Calu3 (cell line): ENCODE results near the gene RELCH. TPM values are rescaled to one million over a fixed set of nuclear protein-coding genes. Genes with fewer than 3 reads are reported as not detected.

Experiments used
- BruUV-seq: library from RNA; stranded (reverse); fragments of 400-500 nt; replicated peaks from 2 replicates; lab custom pipeline; 2021; lab: Mats Ljungman, UMichigan
- CTCF ChIA-PET: fragments of 300-600 bp; sonication (Branson Sonifier 250); formaldehyde crosslinking; loops from one replicate; lab custom pipeline; 2022; ENCODE audit warnings: antibody characterized with exemption; lab: Charles Lee
- DNase-seq: peaks from one replicate; pipeline ENCODE4 v3.0.0; 2022
- H3K27ac Mint-ChIP-seq: one replicate; pipeline ENCODE4 v1.8.0; 2022; ENCODE audit warnings: mixed read lengths; ENCODE audit not compliant: unreplicated experiment
- H3K27me3 Mint-ChIP-seq: one replicate; pipeline ENCODE4 v1.8.0; 2022; ENCODE audit warnings: mixed read lengths; ENCODE audit not compliant: unreplicated experiment
- H3K36me3 Mint-ChIP-seq: one replicate; pipeline ENCODE4 v1.8.0; 2022; ENCODE audit warnings: mild to moderate bottlenecking, moderate library complexity, mixed read lengths; ENCODE audit not compliant: insufficient read depth, unreplicated experiment
- H3K4me1 Mint-ChIP-seq: one replicate; pipeline ENCODE4 v1.8.0; 2022; ENCODE audit warnings: mild to moderate bottlenecking, low read depth, mixed read lengths; ENCODE audit not compliant: unreplicated experiment
- H3K4me3 Mint-ChIP-seq: one replicate; pipeline ENCODE4 v1.8.0; 2022; ENCODE audit warnings: mild to moderate bottlenecking, low read depth, moderate library complexity, mixed read lengths; ENCODE audit not compliant: unreplicated experiment
- H3K9me3 Mint-ChIP-seq: one replicate; pipeline ENCODE4 v1.8.0; 2022; ENCODE audit warnings: low read depth, mixed read lengths; ENCODE audit not compliant: unreplicated experiment
- intact Hi-C: fragments of 100-400 bp; cut with micrococcal nuclease; formaldehyde crosslinking; loops from one replicate; pipeline ENCODE4 v1.10.0; 2022; ENCODE audit not compliant: unreplicated experiment
- total RNA-seq: library from RNA; stranded (reverse); gene quantifications from 2 replicates; pipeline ENCODE4 v1.2.3, GENCODE V29; 2022
- TF ChIP-seq, protein P1 (sequence below): fragments of 200-600 bp; IDR thresholded peaks from one replicate; pipeline ENCODE4 v1.8.0; 2022; ENCODE audit warnings: antibody characterized with exemption; ENCODE audit not compliant: unreplicated experiment

The RELCH gene
- total RNA-seq, 1 experiment from 2014 or later: 54.5 TPM

GRCh38 chr18:62214790-62215189, 27.7 kb downstream of the RELCH start:
- no peak overlapping the region for H3K27ac Mint-ChIP-seq
- peaks cover 23% of the 10 kb centered on the region for H3K4me1 Mint-ChIP-seq
- no peak overlapping the region for H3K4me3 Mint-ChIP-seq
- TF ChIP-seq, protein P1, sequence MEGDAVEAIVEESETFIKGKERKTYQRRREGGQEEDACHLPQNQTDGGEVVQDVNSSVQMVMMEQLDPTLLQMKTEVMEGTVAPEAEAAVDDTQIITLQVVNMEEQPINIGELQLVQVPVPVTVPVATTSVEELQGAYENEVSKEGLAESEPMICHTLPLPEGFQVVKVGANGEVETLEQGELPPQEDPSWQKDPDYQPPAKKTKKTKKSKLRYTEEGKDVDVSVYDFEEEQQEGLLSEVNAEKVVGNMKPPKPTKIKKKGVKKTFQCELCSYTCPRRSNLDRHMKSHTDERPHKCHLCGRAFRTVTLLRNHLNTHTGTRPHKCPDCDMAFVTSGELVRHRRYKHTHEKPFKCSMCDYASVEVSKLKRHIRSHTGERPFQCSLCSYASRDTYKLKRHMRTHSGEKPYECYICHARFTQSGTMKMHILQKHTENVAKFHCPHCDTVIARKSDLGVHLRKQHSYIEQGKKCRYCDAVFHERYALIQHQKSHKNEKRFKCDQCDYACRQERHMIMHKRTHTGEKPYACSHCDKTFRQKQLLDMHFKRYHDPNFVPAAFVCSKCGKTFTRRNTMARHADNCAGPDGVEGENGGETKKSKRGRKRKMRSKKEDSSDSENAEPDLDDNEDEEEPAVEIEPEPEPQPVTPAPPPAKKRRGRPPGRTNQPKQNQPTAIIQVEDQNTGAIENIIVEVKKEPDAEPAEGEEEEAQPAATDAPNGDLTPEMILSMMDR: no peak
- H3K36me3 Mint-ChIP-seq: peaks cover 10% of the 10 kb centered on the region
- H3K9me3 Mint-ChIP-seq: peaks cover 4% of the 10 kb centered on the region
- no TSS peak for BruUV-seq
- DNase-seq: no peak
- no peaks in the 10 kb centered on the region for H3K27me3 Mint-ChIP-seq
- CTCF ChIA-PET: no interaction called here
- intact Hi-C loops: no loop called here

DNA sequence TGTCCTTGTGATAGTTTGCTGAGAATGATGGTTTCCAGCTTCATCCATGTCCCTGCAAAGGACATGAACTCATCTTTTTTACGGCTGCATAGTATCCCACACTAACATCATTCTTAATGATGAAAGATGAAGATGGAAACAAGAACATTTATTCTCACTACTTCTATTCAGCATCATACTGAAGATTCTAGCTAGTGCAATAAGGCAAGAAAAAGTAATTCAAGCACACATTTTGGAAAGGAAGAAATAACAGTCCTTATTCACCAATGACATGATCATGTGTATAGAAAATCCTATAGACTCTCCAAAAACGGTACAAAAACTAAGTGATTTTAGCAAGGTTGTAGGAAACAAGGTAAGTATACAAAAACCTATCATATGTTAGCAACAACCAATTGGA, 37.2 kb downstream of the RELCH start:
- no TSS peak for BruUV-seq
- TF ChIP-seq, protein P1: no peak
- intact Hi-C loops: no loop called here
- Mint-ChIP-seq H3K27ac (no peak overlapping the region), H3K27me3 (no peaks in the 10 kb centered on the region), H3K36me3 (peaks cover 14% of the 10 kb centered on the region), H3K4me1 (no peaks in the 10 kb centered on the region), H3K9me3 (peaks cover 2% of the 10 kb centered on the region), H3K4me3 (no peak overlapping the region)
- CTCF ChIA-PET: no interaction called here
- no peak for DNase-seq

GRCh38 chr18:62226047-62226446, 39.0 kb downstream of the RELCH start:
- H3K4me1 Mint-ChIP-seq: no peaks in the 10 kb centered on the region
- H3K27ac Mint-ChIP-seq: no peak overlapping the region
- CTCF ChIA-PET: no interaction called here
- no peak for DNase-seq
- no TSS peak for BruUV-seq
- H3K36me3 Mint-ChIP-seq: peaks cover 14% of the 10 kb centered on the region
- H3K27me3 Mint-ChIP-seq: no peaks in the 10 kb centered on the region
- intact Hi-C loops: no loop called here
- no peak overlapping the region for H3K4me3 Mint-ChIP-seq
- H3K9me3 Mint-ChIP-seq: peaks cover 2% of the 10 kb centered on the region
- TF ChIP-seq, protein P1: no peak

DNA sequence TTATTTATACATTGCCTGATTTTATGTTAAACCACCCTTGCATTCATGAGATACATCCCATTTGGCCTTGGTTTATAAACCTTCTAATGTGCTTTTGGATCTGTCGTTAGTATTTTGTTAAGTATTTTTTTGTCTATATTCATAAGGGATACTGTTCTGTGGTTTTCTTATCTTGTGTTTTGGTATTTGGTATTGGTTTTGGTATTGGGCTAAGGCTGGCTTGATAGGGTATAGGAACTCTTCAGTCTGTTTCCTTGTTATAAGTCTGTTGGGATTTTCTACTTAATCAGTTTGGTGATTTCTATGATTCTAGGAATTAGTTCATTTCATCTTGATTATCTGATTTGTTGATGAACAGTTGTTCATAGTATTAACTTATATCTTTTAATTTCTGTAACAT, 49.2 kb downstream of the RELCH start:
- no peaks in the 10 kb centered on the region for H3K9me3 Mint-ChIP-seq
- TF ChIP-seq, protein P1: no peak
- BruUV-seq: no TSS peak
- H3K4me1 Mint-ChIP-seq: peaks cover 9% of the 10 kb centered on the region
- intact Hi-C loops: no loop called here
- H3K4me3 Mint-ChIP-seq: no peak overlapping the region
- no peak overlapping the region for H3K27ac Mint-ChIP-seq
- CTCF ChIA-PET: no interaction called here
- H3K36me3 Mint-ChIP-seq: peaks cover 11% of the 10 kb centered on the region
- no peak for DNase-seq
- H3K27me3 Mint-ChIP-seq: no peaks in the 10 kb centered on the region
